OCI-LY7 (cell line): ENCODE measurements around the gene FPGT. TPM values are rescaled to one million over a fixed set of nuclear protein-coding genes. Genes with fewer than 3 reads are reported as not detected.

Experiments
- Bru-seq: library from RNA; stranded (reverse); fragments of 400-500 nt; gene quantifications from one replicate; lab custom pipeline; 2021; lab: Mats Ljungman, UMichigan
- BruChase-seq, 2 experiments: library from RNA; stranded (reverse); fragments of 400-500 nt; gene quantifications; one replicate each; lab custom pipeline; 2021; lab: Mats Ljungman, UMichigan
- BruUV-seq: library from RNA; stranded (reverse); fragments of 400-500 nt; replicated peaks from 2 replicates; lab custom pipeline; 2021; lab: Mats Ljungman, UMichigan
- CTCF ChIA-PET: fragments of 300-600 bp; sonication (Branson Sonifier 250); formaldehyde crosslinking; loops from one replicate; lab custom pipeline; 2022; ENCODE audit warnings: antibody characterized with exemption; ENCODE audit not compliant: unreplicated experiment; lab: Charles Lee
- POLR2A ChIA-PET: fragments of 300-600 bp; sonication (Branson Sonifier 250); formaldehyde crosslinking; loops from one replicate; lab custom pipeline; 2022; ENCODE audit warnings: antibody characterized with exemption; lab: Charles Lee
- DNase-seq: peaks from one replicate; pipeline ENCODE4 v3.0.0-alpha.2; 2015; ENCODE audit warnings: low spot score
- H2AFZ ChIP-seq: fragments of 200-600 bp; sonication (generic), shearing (Covaris generic); 2 replicates; pipeline ENCODE4 v1.6.1; 2014; ENCODE audit warnings: mild to moderate bottlenecking, antibody characterized with exemption, low read length, moderate library complexity
- H3K27ac ChIP-seq: fragments of 200-600 bp; sonication (generic); 2 replicates; pipeline ENCODE4 v1.5.1; 2014; ENCODE audit warnings: mixed run types, low read depth, mild to moderate bottlenecking, moderate library complexity, low read length, inconsistent platforms; ENCODE audit not compliant: poor library complexity, severe bottlenecking
- H3K36me3 ChIP-seq: fragments of 200-600 bp; sonication (generic); 2 replicates; pipeline ENCODE4 v1.6.1; 2014; ENCODE audit warnings: mild to moderate bottlenecking, antibody characterized with exemption, low read length, moderate library complexity, mixed read lengths; ENCODE audit not compliant: insufficient read depth
- H3K4me1 ChIP-seq: fragments of 200-600 bp; sonication (generic); 2 replicates; pipeline ENCODE4 v1.5.1; 2014; ENCODE audit warnings: mild to moderate bottlenecking, low read length; ENCODE audit not compliant: insufficient read depth, poor library complexity, severe bottlenecking
- H3K4me2 ChIP-seq: fragments of 200-600 bp; sonication (generic); 2 replicates; pipeline ENCODE4 v1.6.1; 2014; ENCODE audit warnings: mild to moderate bottlenecking, low read length
- H3K4me3 ChIP-seq: fragments of 200-600 bp; sonication (generic); 2 replicates; pipeline ENCODE4 v1.5.1; 2014; ENCODE audit warnings: mild to moderate bottlenecking, low read depth, low read length; ENCODE audit not compliant: poor library complexity, severe bottlenecking
- H3K79me2 ChIP-seq: fragments of 200-600 bp; sonication (generic); 2 replicates; pipeline ENCODE4 v1.6.1; 2016; ENCODE audit warnings: low read depth, mild to moderate bottlenecking, low read length, moderate library complexity, mixed read lengths; ENCODE audit not compliant: insufficient read depth
- H3K9me2 ChIP-seq: fragments of 200-600 bp; sonication (generic); 2 replicates; pipeline ENCODE4 v1.6.1; 2016; ENCODE audit warnings: mild to moderate bottlenecking, low read length, mixed read lengths; ENCODE audit not compliant: insufficient read depth
- H3K9me3 ChIP-seq: fragments of 200-600 bp; sonication (generic); 2 replicates; pipeline ENCODE4 v1.6.1; 2014; ENCODE audit warnings: mild to moderate bottlenecking, mixed run types, low read length, mixed read lengths
- H4K20me1 ChIP-seq: fragments of 200-600 bp; sonication (generic); 2 replicates; pipeline ENCODE4 v1.6.1; 2014; ENCODE audit warnings: mild to moderate bottlenecking, antibody characterized with exemption, low read length, moderate library complexity, mixed read lengths; ENCODE audit not compliant: insufficient read depth
- EZH2phosphoT487 ChIP-seq: fragments of 200-600 bp; sonication (generic); IDR thresholded peaks from 2 replicates; pipeline ENCODE4 v1.6.1; 2018; ENCODE audit warnings: low read depth, borderline replicate concordance, mild to moderate bottlenecking, mixed run types, antibody characterized with exemption, low read length, moderate library complexity, mixed read lengths
- intact Hi-C: fragments of 100-400 bp; cut with micrococcal nuclease; formaldehyde crosslinking; loops from one replicate; pipeline ENCODE4 v1.10.0; 2022; ENCODE audit not compliant: unreplicated experiment
- long read RNA-seq: library from polyadenylated mRNA; stranded (forward); transcript quantifications from one replicate; pipeline ENCODE4 v2.0.0, GENCODE V29; 2022
- total RNA-seq, 2 experiments: library from RNA; depleted of rRNA in 1 of 2; stranded (reverse); fragments of >200 nt in 1 of 2; shearing (Covaris generic) in 1 of 2; gene quantifications; 2 replicates each; pipeline ENCODE4 v1.2.3, GENCODE V29; 2014 to 2022
- TF ChIP-seq, protein P1 (sequence below): fragments of 200-600 bp; sonication (generic); conservative IDR thresholded peaks from 2 replicates; pipeline ENCODE4 v1.5.1; 2014; ENCODE audit warnings: mild to moderate bottlenecking, antibody characterized with exemption, low read length, moderate library complexity, mixed read lengths

The FPGT gene
- total RNA-seq (2014; rRNA removed; shearing (Covaris generic)): 2.9 and 9.4 TPM in 2 replicates
- 8.9 and 9.2 TPM in 2 replicates for total RNA-seq (2022)
- Bru-seq, nascent RNA: percentile 59 among the genes with signal in this experiment
- percentile 60 among the genes with signal in this experiment for BruChase-seq, experiment 1, labeled RNA remaining after a 6-hour chase
- BruChase-seq, experiment 2, labeled RNA remaining after a 2-hour chase: percentile 72 among the genes with signal in this experiment
- long read RNA-seq, transcript FPGT-202 (4 exons, 3,254 nt): major isoform, 16 of 22 reads
- long read RNA-seq, partial matches to known transcripts: 0 of 22 reads
- long read RNA-seq, other reads (novel, unspliced or antisense): 3 of 22 reads

- H3K79me2 ChIP-seq: no peaks in the 10 kb centered on the region
- POLR2A ChIA-PET: interaction anchor here (0.6 to 2.7 kb wide), 5 partner anchors 9 to 1627 kb away, joined by 3 to 12 read pairs (median 4); no protein-coding TSS in a partner anchor
- DNase-seq: peak; percentile 95
- H3K9me2 ChIP-seq: no peaks in the 10 kb centered on the region
- H3K9me3 ChIP-seq: no peaks in the 10 kb centered on the region
- peak within 1 kb of the TSS; percentile 100 for H2AFZ ChIP-seq
- peaks cover 14% of the 10 kb centered on the region for H3K4me1 ChIP-seq
- TF ChIP-seq, protein P1, sequence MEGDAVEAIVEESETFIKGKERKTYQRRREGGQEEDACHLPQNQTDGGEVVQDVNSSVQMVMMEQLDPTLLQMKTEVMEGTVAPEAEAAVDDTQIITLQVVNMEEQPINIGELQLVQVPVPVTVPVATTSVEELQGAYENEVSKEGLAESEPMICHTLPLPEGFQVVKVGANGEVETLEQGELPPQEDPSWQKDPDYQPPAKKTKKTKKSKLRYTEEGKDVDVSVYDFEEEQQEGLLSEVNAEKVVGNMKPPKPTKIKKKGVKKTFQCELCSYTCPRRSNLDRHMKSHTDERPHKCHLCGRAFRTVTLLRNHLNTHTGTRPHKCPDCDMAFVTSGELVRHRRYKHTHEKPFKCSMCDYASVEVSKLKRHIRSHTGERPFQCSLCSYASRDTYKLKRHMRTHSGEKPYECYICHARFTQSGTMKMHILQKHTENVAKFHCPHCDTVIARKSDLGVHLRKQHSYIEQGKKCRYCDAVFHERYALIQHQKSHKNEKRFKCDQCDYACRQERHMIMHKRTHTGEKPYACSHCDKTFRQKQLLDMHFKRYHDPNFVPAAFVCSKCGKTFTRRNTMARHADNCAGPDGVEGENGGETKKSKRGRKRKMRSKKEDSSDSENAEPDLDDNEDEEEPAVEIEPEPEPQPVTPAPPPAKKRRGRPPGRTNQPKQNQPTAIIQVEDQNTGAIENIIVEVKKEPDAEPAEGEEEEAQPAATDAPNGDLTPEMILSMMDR: no peak
- no peak for TF ChIP-seq EZH2phosphoT487
- intact Hi-C loops: loop anchor here (2.0 kb wide), 1 partner anchor 535 kb away; the partner anchor contains the start of genes CRYZ and TYW3
- H3K4me2 ChIP-seq: peak within 1 kb of the TSS; percentile 87
- peak within 1 kb of the TSS; percentile 70 for H3K27ac ChIP-seq
- CTCF ChIA-PET: no interaction called here
- peaks cover 2% of the 10 kb centered on the region; the same call in 1 of the 2 replicates for H3K36me3 ChIP-seq
- TSS peak; percentile 75 for BruUV-seq
- H3K4me3 ChIP-seq: peak within 1 kb of the TSS; percentile 80
- H4K20me1 ChIP-seq: no peaks in the 10 kb centered on the region
Measured at GRCh38 chr1:74197657-74198552, at the start of gene FPGT, which contains the start of gene LRRIQ3. FPGT (plus strand) TSS chr1:74198242; CDS start chr1:74198279, 37 bp downstream. LRRIQ3 (minus strand) TSS chr1:74198176; CDS start chr1:74183684, 14,492 bp downstream.

DNA sequence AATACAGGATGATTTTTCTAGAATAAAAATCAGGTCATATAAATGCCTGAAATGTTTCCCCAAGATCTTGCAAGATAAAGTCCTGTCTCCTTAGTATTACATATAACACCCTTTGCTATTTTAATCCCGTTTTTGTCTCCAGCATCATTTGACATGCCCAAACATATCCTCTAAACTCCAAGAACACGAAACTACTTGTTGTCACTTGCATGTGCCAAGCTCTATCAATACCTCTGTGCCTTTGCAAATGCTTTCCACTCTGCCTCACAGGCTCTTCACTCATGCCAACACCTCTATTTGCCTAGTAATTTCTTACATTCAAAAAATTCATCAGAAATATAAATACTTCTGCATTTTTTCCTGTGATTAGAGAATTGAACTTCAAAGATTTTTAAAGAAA, 38.0 kb upstream of the FPGT start:
- no TSS peak for BruUV-seq
- ChIA-PET CTCF (no interaction called here), POLR2A (no interaction called here)
- H4K20me1 ChIP-seq: no peaks in the 10 kb centered on the region
- no peak for TF ChIP-seq EZH2phosphoT487
- TF ChIP-seq, protein P1: no peak
- intact Hi-C loops: no loop called here
- no peaks in the 10 kb centered on the region for H3K79me2 ChIP-seq
- H2AFZ ChIP-seq: no peak overlapping the region
- H3K4me1 ChIP-seq: no peaks in the 10 kb centered on the region
- DNase-seq: no peak
- no peaks in the 10 kb centered on the region for H3K36me3 ChIP-seq
- H3K4me3 ChIP-seq: no peak overlapping the region
- H3K4me2 ChIP-seq: no peak overlapping the region
- H3K9me3 ChIP-seq: no peaks in the 10 kb centered on the region
- no peaks in the 10 kb centered on the region for H3K9me2 ChIP-seq
- H3K27ac ChIP-seq: no peak overlapping the region
